PFSK-1 (cell line): ENCODE results near the gene ABCC1.

Source experiments
- FOXP2 ChIP-seq: optimal IDR thresholded peaks from 2 replicates; pipeline ENCODE3; 2011; ENCODE audit warnings: borderline replicate concordance, control low read depth, inconsistent platforms; ENCODE audit not compliant: insufficient read depth; ENCODE audit errors: extremely low read length, extremely low read depth
- POLR2AphosphoS5 ChIP-seq: IDR thresholded peaks from 2 replicates; pipeline ENCODE4 v1.6.1; 2012; ENCODE audit warnings: low read depth, mild to moderate bottlenecking, control low read depth, low read length, moderate library complexity
- SIN3A ChIP-seq: IDR thresholded peaks from 2 replicates; pipeline ENCODE4 v1.6.1; 2012; ENCODE audit warnings: mild to moderate bottlenecking, low read length, moderate library complexity, borderline replicate concordance; ENCODE audit not compliant: insufficient read depth
- TAF1 ChIP-seq: IDR thresholded peaks from 2 replicates; pipeline ENCODE4 v1.6.1; 2012; ENCODE audit warnings: low read length, control low read depth, borderline replicate concordance; ENCODE audit not compliant: insufficient read depth
- TF ChIP-seq, protein P1 (sequence below), 2 experiments: IDR thresholded peaks; 2 replicates each; pipeline versions ENCODE4 v1.6.1 to v1.8.0; 2011 to 2012; ENCODE audit warnings: low read depth in 2 of 2, low read length in 2 of 2, control low read depth in 1 of 2, inconsistent platforms in 1 of 2, mild to moderate bottlenecking in 1 of 2, moderate library complexity in 1 of 2; ENCODE audit not compliant: insufficient read depth in 1 of 2

Gene ABCC1

DNA sequence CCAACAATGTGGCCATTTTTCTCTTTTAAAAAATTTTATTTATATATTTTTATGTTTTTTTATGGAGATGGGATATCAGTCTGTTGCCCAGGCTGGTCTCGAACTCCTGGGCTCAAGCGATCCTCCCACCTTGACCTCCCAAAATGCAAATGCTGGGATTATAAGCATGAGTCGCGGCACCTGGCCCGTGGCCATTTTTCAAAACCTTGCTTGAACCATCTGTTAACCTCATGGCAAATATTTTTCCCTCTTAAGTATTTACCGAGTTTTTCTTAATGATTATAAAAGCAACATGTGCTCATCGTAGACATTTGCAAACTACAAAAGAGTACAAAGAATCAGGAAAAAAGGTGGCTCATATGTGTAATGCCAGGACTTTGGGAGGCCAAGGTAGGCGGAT is 146.2 kb downstream of the ABCC1 start:
- TF ChIP-seq POLR2AphosphoS5, result no peak

DNA sequence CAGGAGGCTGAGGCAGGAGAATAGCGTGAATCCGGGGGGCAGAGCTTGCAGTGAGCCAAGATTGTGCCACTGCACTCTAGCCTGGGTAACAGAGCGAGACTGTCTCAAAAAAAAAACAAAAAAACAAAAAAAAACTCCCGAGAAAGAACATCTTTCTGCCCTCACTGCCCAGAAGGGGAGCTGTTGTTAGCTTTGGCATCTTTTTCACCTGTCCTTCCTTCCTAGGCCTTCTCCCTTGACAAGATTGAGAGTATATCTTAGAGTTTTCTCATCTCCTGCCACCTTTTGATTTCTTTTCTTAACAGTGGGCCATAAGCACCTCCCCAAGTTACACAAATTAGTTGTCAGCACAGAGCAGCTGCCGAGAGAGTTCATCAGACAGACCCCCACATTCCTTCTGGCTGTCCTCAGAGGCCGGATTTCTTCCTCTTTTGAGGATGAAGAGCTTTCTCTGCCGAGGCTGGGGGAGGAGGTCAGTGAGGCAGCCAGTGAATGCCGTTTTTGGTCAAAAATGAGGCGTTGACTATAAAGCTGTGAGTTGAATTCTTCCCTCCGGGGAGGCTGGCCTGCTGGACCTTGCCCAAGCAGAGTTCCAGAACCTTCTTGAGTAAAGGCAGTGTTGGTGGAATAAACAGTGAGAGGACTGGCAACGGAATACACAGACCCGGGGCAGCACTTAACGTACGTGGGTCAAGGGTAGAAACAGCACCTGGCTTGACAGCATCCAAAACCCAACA is 146.9 kb downstream of the ABCC1 start:
- TF ChIP-seq POLR2AphosphoS5 (no peak), FOXP2 (no peak), SIN3A (no peak), TAF1 (no peak)
- TF ChIP-seq, protein P1, sequence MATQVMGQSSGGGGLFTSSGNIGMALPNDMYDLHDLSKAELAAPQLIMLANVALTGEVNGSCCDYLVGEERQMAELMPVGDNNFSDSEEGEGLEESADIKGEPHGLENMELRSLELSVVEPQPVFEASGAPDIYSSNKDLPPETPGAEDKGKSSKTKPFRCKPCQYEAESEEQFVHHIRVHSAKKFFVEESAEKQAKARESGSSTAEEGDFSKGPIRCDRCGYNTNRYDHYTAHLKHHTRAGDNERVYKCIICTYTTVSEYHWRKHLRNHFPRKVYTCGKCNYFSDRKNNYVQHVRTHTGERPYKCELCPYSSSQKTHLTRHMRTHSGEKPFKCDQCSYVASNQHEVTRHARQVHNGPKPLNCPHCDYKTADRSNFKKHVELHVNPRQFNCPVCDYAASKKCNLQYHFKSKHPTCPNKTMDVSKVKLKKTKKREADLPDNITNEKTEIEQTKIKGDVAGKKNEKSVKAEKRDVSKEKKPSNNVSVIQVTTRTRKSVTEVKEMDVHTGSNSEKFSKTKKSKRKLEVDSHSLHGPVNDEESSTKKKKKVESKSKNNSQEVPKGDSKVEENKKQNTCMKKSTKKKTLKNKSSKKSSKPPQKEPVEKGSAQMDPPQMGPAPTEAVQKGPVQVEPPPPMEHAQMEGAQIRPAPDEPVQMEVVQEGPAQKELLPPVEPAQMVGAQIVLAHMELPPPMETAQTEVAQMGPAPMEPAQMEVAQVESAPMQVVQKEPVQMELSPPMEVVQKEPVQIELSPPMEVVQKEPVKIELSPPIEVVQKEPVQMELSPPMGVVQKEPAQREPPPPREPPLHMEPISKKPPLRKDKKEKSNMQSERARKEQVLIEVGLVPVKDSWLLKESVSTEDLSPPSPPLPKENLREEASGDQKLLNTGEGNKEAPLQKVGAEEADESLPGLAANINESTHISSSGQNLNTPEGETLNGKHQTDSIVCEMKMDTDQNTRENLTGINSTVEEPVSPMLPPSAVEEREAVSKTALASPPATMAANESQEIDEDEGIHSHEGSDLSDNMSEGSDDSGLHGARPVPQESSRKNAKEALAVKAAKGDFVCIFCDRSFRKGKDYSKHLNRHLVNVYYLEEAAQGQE (IDR thresholded peaks at IDR 0.05; ENCODE audit: insufficient read depth in 1 of 2, low read depth in 2 of 2, low read length in 2 of 2), result no peak

DNA sequence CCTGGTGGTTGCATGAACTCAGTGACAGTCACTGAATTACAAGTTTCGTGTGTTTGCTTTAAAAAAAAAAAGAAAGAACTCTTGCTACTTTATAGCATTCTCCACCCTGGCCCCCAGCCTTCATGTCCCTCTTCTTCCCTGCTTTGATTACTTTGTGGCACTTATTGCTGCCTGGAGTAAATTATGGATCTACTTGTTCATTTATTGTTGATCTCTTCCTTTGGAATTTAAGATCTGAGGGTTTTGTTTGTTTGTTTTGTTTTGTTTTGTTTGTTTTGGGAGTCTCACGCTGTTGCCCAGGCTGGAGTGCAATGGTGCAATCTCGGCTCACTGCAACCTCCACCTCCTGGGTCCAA is 147.4 kb downstream of the ABCC1 start:
- TF ChIP-seq, protein P1 (IDR thresholded peaks at IDR 0.05; ENCODE audit: insufficient read depth in 1 of 2, low read depth in 2 of 2, low read length in 2 of 2), result no peak
- TF ChIP-seq SIN3A (no peak), FOXP2 (no peak), POLR2AphosphoS5 (no peak), TAF1 (no peak)

GRCh38 chr16:16099320-16099719 is 149.9 kb downstream of the ABCC1 start:
- no peak for TF ChIP-seq SIN3A
- no peak for TF ChIP-seq TAF1

DNA sequence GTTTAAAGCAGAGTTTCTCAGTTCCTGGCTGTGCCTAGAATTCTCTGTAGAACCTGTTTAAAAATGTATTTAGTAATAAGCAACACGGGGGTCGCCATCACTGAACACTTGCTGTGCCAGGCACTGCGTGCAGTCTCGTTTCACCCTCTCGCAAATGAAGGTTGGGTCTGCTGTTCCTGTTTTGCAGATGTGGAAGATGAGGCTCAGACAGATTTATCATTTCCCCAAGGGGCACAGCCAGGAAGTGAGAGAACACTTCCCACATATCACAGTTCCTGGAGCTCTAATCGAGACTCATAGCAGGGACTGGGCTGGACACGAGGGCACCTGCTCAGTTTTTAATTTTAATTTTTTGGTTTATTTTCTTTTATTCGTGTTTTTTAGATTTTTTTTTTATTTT is 151.2 kb downstream of the ABCC1 start:
- TF ChIP-seq SIN3A, result no peak
- TF ChIP-seq POLR2AphosphoS5, result no peak
- no peak for TF ChIP-seq TAF1
- TF ChIP-seq, protein P1 (IDR thresholded peaks at IDR 0.05; ENCODE audit: insufficient read depth in 1 of 2, low read depth in 2 of 2, low read length in 2 of 2), result no peak
- no peak for TF ChIP-seq FOXP2

GRCh38 chr16:16101585-16101984 is 152.2 kb downstream of the ABCC1 start:
- TF ChIP-seq SIN3A, result no peak
- TF ChIP-seq, protein P1 (IDR thresholded peaks at IDR 0.05; ENCODE audit: insufficient read depth in 1 of 2, low read depth in 2 of 2, low read length in 2 of 2), result no peak
- no peak for TF ChIP-seq FOXP2
